LNCaP clone FGC (cell line): ENCODE measurements around the gene PYGB.

Source experiments
- DNase-seq: peaks from one replicate; pipeline ENCODE4 v3.0.0-alpha.2; 2011; ENCODE audit warnings: low read depth
- H3K4me3 ChIP-seq: 2 replicates; pipeline ENCODE4 v1.5.1; 2011; ENCODE audit warnings: mild to moderate bottlenecking, low read depth, low read length, control low read depth
- CTCF ChIP-seq: IDR thresholded peaks from 2 replicates; pipeline ENCODE4 v1.5.1; 2012; ENCODE audit warnings: mild to moderate bottlenecking; ENCODE audit not compliant: control insufficient read depth, insufficient read depth; ENCODE audit errors: extremely low read depth

PYGB gene

DNA sequence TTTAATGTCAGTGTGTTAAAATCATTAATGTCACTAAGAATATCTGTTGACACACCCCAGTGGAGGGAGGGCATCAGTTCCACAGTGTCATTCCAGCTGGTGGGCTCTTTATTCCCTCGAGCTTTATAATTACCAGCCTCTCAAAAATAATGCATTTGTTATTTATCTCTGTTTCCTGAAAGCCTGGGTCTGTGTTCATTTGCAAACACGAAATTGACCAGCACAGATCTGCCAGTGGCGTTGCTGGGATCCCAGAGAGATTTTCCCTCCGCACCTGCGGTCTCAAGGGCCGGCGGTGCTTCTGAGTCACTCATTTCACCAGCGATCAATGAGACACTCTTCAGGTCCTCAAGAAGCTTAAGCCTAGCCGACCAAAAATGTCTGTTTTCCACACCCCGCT, 5.7 kb upstream of the PYGB start:
- DNase-seq = no peak
- no peak overlapping the region for H3K4me3 ChIP-seq
- TF ChIP-seq CTCF = no peak

- no peak for DNase-seq
- no peak overlapping the region for H3K4me3 ChIP-seq
- TF ChIP-seq CTCF = no peak
These were observed 4.4 kb upstream of the PYGB start for GRCh38 chr20:25243416-25243979.

DNA sequence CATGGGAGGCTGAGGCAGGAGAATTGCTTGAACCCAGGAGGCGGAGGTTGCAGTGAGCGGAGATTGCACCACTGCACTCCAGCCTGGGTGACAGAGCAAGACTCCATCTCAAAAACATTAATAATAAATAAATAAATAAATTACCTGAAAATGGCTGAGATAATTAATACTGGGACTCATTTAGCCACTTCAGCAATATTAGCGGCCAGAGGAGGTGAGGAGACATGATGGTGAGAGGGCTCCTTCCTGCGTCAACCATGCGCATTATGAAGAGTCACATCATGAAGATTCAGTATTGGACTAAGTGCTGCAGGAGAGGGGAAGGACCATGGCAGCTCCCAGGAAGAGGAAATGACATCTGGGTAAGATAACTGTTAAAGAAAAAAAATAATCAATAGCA, 2.9 kb upstream of the PYGB start:
- no peak overlapping the region for H3K4me3 ChIP-seq
- no peak for DNase-seq
- no peak for TF ChIP-seq CTCF

GRCh38 chr20:25245461-25245860, 2.4 kb upstream of the PYGB start:
- no peak for DNase-seq
- H3K4me3 ChIP-seq = no peak overlapping the region
- no peak for TF ChIP-seq CTCF

GRCh38 chr20:25246182-25246999, 1.5 kb upstream of the PYGB start:
- DNase-seq = no peak
- H3K4me3 ChIP-seq = no peak overlapping the region
- no peak for TF ChIP-seq CTCF

DNA sequence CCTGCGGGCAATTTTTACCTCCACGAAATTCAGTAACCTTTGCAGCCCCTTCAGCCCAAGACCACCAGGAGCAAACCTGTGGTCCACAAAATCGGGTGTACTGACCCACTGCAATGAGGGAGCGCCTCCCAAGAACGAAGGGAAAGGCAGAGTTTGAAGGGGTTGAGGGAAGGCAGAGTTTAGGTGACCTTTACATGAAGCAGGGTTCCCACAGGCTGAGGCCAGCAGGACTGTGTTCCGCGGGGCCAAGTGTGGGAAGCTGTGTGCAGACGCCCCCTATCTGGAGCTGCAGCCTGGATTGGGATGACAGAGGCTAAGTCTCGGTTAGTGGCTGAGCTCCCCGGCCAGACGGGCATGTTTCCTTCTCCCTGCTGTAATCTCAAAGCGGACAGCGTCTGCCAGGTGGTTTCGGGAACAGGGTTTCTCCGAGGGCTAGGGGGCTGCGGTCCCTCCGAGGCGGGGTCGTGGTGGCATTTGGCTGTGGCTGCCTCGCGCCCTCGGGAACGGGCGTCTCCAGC, 826 bp upstream of the PYGB start:
- no peak for DNase-seq
- peak; percentile 22; the same call in 1 of the 2 replicates for TF ChIP-seq CTCF
- peak overlapping the region; percentile 75 for H3K4me3 ChIP-seq
